ENCODE measurements around the gene GRK5.
A peak's percentile ranks its signal among the peaks of the same experiment; 100 is the strongest.

The GRK5 gene

GRCh38 chr10:119286983-119287633 is 79.7 kb downstream of the GRK5 start:
- TF ChIP-seq CTCF (conservative IDR thresholded peaks at IDR 0.05; ENCODE audit: low read depth, low read length), result no peak
- no peak overlapping the region for H3K4me3 ChIP-seq (ENCODE audit: low read depth, low read length)
- DNase-seq (ENCODE audit: low read depth), result no peak

GRCh38 chr10:119288574-119289001 is 81.2 kb downstream of the GRK5 start:
- H3K4me3 ChIP-seq (ENCODE audit: low read depth, low read length), result no peak overlapping the region
- TF ChIP-seq CTCF (conservative IDR thresholded peaks at IDR 0.05; ENCODE audit: low read depth, low read length), result no peak
- no peak for DNase-seq (ENCODE audit: low read depth)

GRCh38 chr10:119289227-119289920 is 82.0 kb downstream of the GRK5 start:
- H3K4me3 ChIP-seq (ENCODE audit: low read depth, low read length), result no peak overlapping the region
- no peak for DNase-seq (ENCODE audit: low read depth)
- no peak for TF ChIP-seq CTCF (conservative IDR thresholded peaks at IDR 0.05; ENCODE audit: low read depth, low read length)

- TF ChIP-seq CTCF (conservative IDR thresholded peaks at IDR 0.05; ENCODE audit: low read depth, low read length), result peak; percentile 60
- peak; percentile 65 for DNase-seq (ENCODE audit: low read depth)
- H3K4me3 ChIP-seq (ENCODE audit: low read depth, low read length), result no peak overlapping the region
Observed at GRCh38 chr10:119290301-119291048, 83.1 kb downstream of the GRK5 start.

GRCh38 chr10:119291223-119291900 is 84.0 kb downstream of the GRK5 start:
- no peak for DNase-seq (ENCODE audit: low read depth)
- H3K4me3 ChIP-seq (ENCODE audit: low read depth, low read length), result no peak overlapping the region
- TF ChIP-seq CTCF (conservative IDR thresholded peaks at IDR 0.05; ENCODE audit: low read depth, low read length), result no peak

- DNase-seq (ENCODE audit: low read depth), result no peak
- H3K4me3 ChIP-seq (ENCODE audit: low read depth, low read length), result no peak overlapping the region
- TF ChIP-seq CTCF (conservative IDR thresholded peaks at IDR 0.05; ENCODE audit: low read depth, low read length), result no peak
Observed at GRCh38 chr10:119292968-119293760, 85.8 kb downstream of the GRK5 start.

All from choroid plexus epithelial cell (primary cell).